ENCODE results near the gene PGLYRP2.

Gene PGLYRP2

GRCh38 chr19:15455996-15456395 lies 23.3 kb downstream of the PGLYRP2 start:
- no peak for DNase-seq (ENCODE audit: low read depth in 2 of 2)

DNA sequence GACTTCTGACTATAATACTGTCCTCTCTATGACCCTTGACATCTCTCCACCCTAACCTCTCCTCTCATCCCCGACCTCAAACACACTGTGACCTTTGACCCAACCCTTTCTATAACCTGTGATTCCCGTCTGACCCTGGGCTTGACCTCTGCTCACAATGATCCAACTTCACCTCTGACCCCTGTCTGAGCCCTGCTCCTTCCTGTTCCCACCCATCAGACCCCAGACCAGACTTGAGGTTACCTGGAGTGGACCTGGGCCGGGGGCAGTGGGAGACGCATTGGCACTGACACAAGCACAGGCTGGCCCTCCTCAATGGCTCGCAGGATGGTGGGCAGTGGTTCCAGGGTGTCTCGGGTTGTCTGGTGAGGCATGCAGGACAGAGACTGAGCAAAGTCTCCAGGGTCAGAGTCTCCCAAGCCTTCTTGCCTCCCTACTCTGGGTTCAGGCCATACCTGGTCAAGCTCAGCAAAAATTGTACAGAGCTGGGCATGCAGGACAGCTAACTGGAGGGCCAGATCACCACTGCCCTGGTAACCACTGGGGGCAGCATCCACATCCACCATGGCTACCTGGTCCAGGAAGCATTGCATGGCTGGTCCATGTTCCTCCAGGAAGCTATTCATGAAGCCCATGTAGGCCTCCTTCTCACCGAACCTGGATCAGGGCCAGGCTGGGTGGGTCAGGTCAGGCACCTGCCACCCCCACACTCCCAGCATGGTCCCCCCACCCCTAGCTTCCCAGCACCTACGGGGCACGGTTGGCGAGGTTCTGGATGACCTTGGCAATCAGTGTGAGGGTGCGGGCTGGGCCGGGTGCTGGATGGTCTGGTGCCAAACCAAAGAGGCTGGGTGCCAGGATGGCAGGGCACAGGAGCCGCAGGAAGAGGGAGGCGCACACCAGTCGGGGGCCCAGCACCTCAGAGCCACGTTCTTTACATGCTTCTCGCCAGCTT lies 25.1 kb downstream of the PGLYRP2 start:
- DNase-seq (ENCODE audit: low read depth in 2 of 2): no peak

- DNase-seq (ENCODE audit: low read depth in 2 of 2): no peak
Measured at GRCh38 chr19:15453091-15453578, 26.2 kb downstream of the PGLYRP2 start.

GRCh38 chr19:15452111-15453047 lies 26.9 kb downstream of the PGLYRP2 start:
- DNase-seq (ENCODE audit: low read depth in 2 of 2): peak in 1 of 2 donors; percentile 16

DNA sequence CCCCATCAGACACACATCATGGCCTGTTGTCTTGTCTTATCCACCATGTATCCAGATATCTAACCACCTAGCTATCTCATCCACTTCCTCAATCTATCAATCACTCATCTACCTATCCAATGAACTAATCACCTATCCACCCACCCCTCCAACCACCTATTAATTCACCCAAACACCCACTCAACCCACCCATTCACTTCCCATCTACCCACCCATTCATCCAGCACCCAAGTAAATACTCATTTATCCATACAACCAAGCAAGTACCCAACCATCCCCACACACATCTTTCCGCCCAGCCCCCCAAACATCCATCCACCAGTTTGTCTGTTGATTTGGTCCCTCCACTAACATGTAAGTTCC lies 28.8 kb downstream of the PGLYRP2 start:
- DNase-seq (ENCODE audit: low read depth in 2 of 2): no peak

DNA sequence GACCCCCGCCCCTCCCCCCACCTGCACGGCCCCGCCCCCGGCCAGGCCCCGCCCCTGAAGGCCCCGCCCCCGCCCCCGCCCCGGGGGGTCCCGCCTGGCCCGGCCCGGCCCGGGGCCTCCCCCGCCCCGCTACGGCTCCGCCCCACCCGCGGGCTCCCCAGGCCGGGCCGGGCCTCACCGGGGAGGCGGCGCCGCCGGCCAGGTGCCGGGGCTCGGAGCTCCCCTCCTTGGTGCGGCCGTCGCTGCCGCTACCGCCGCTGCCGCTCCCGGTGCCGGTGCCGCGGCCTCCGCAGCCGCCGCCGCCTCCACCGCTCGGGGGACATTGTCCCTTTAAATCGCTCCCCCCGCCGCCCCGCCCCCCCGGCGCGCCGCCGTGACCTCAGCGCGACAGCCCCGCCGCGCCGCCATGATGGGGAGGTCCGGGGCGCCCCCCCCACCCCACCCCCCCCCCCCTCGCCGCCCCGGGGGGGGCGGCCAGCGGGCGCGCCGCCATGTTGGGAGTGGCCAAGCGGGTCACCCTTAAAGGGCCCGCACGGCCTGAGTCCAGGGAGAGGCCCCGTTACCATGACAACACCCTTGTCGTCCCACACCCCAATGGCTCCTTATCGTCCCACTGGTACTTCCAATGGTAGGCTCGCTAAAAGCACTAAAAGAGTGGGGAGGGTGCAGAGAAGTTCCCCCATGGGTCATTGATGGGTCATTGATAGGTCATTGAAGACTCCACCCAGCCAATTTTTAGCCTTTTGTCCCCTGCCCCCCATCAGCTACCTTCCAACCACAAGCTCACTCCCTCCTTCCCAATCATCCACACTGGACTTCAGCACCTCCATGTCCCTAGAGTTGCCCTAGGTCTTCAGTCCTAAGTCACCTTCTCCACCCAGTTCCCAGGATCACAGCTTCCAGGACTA lies 29.4 kb downstream of the PGLYRP2 start, which contains the start of gene WIZ:
Gene WIZ, minus strand, starts transcription at position 337 of the 908 bp plus-strand sequence. CDS start 1,649 bp downstream, outside the sequence.
- DNase-seq (ENCODE audit: low read depth in 2 of 2): peak; percentile 74 to 81

GRCh38 chr19:15448778-15449619 lies 30.3 kb downstream of the PGLYRP2 start:
- DNase-seq (ENCODE audit: low read depth in 2 of 2): no peak

- DNase-seq (ENCODE audit: low read depth in 2 of 2): no peak
Measured at GRCh38 chr19:15448044-15448777, 31.1 kb downstream of the PGLYRP2 start.

DNA sequence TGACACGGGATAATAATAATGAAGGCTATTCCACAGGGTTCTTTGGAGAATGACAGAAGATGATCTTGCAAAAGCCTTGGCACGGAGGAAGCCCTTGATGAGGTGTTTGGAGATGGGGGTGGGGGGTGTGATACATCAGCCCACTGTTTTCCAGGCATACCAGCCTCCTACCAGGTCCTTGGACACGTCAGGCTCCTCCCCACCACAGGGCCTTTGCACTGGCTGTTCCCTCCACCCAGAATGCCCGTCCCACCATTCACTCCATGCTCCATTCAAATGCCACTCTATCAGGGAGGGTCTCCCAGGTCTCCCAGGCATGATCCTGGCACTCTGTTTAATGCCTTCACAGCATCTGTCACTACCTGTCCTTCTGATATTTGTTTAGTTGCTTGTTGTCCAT lies 32.2 kb downstream of the PGLYRP2 start:
- no peak for DNase-seq (ENCODE audit: low read depth in 2 of 2)

DNA sequence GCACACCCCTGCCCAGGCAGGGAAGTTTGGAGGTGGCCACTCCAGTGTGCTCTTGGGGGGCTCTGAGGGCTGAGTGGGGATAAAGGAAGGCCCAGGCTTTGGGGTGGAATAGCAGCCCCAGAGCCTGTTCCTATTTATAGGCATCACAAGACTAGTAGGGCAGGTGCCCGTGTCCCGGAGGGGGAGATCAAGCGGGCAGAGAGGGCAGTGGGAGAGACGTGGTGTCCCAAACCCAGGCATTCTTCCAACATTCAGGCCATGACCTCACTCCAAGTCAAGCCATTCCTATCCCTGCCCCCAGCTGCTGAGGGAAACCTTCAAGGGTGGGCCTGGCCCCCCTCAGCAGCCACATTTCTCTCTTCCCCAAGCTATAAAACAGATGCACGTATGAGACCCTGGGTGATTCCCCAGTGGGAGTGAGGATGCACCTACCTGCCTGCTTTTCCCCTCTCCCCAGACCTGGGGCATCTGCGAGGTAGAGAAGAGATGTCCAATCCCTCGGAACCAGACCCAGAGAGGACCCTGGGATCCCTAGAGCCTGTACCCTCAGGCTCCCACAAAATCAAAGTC lies 33.4 kb downstream of the PGLYRP2 start:
- DNase-seq (ENCODE audit: low read depth in 2 of 2): no peak

GRCh38 chr19:15445227-15445605 lies 34.1 kb downstream of the PGLYRP2 start:
- DNase-seq (ENCODE audit: low read depth in 2 of 2): no peak

DNA sequence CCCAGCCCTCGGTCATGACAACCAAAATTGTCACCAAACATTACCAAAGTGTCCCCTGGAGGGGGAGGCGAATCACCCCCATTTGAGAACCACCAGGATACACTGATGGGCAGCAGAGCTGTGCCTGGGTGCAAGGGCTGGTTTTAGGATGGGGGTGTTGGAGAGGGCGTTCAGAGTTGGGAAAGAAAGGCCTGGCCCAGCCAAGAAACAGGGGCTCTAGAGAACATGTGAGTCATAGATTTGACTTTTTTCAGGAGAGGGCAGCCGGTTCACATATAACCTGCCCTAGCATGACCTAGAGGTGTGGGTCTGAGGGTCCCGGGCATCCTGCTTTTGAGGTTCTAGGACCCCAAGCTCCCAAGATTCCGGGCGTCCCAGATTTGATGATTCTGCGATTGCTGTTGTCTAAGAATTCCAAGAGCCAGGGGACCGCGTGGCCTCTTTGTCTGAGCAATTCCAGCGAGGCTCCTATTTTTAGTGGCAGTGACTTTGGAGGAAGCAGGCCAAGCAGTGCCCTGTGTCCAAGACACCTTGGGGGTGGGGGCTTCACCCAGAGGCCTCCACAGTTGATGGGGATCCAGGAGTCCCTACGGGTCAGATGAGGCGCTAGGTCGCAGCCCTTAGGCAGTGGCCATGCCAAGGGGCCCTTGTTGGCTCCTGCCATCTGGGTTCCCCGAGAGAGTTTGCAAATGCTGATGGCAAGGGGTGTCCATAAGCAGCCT lies 34.6 kb downstream of the PGLYRP2 start:
- DNase-seq (ENCODE audit: low read depth in 2 of 2): no peak

DNA sequence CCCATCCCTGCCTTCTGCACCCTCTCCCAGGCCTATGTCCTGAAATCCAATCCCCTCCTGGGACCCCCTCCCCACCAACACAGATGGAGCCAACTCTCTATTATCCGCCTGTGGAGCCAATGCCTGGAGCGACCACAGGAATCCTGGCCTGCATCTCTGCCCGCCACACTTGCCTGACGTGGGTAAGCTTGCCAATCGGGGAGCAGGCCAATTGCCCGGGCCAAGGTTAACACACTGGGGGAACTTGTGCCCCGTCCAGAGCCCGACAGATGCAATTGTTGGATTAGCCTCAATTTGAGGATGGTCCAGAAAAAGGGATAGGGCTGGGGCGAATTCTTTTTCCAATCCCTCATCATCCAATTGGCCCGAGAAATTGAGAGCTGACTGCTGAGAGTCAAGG lies 35.5 kb downstream of the PGLYRP2 start:
- DNase-seq (ENCODE audit: low read depth in 2 of 2): no peak

DNA sequence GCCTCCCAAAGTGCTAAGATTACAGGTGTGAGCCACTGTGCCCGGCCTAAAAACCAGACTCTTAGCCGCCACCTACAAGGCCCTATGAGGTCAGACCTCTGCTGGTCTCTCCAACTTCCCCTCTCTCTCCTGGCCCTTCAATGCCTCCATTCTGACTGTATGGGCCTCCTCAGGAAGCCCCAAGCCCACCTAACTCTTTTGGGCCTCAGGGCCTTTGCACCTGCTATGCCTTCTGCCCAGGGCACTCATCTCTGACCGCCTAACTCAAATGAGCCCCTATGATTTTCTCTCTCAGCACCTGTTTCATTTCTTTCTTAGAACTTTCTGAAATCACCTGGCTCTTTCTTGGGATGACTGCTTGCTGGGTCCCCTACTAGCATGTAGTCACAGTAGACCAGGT lies 36.0 kb downstream of the PGLYRP2 start:
- DNase-seq (ENCODE audit: low read depth in 2 of 2): no peak

DNA sequence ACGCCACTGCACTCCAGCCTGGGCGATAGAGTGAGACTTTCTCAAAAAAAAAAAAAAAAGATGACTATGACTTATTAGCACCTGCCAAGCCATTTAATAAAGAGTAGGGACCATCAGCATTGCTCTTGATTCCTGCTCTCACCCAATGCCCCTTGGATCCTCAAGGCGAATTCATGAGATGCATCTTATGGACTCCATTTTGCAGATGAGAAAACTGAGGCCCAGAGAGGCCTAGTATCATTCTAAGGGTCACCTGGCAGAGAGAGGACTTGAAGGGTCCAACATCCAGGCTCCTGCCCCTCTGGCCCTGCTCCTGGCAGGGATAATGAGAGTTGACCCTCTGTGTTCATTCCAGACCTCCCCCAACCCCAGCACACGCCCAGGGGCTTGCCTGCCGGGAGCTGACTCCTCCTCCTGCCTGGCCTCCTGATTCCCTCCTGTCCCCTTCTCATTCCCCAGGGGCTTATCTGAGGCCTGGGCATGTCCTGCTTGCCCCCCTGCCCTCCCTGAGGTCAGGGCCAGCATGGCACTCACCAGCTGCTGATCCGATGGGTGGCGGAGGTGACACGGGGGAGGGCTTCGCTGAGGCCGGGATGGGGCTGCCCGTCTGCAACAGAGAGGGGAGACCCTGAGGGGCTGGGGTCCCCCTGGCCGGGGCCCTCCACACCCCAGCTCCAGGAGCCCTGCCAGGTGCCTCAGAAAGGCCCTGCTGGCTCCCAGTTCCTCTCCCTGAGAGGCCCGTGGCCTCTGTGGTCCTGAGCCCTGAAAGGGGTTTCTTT lies 37.0 kb downstream of the PGLYRP2 start:
- DNase-seq (ENCODE audit: low read depth in 2 of 2): no peak

- DNase-seq (ENCODE audit: low read depth in 2 of 2): no peak
Measured at GRCh38 chr19:15441317-15441716, 38.0 kb downstream of the PGLYRP2 start.

- DNase-seq (ENCODE audit: low read depth in 2 of 2): no peak
Measured at GRCh38 chr19:15439821-15440641, 39.3 kb downstream of the PGLYRP2 start.
